WTC11 (cell line): ENCODE results near the gene GALNT3. TPM values are rescaled to one million over a fixed set of nuclear protein-coding genes. Genes with fewer than 3 reads are reported as not detected.

Experiments used
- ATAC-seq: fragments of 200-7000 bp; cut with Tn5 transposase; 2 replicates; pipeline ENCODE4 v1.10.0; 2021; ENCODE audit warnings: mild to moderate bottlenecking, moderate library complexity
- CTCF ChIA-PET: fragments of 300-600 bp; sonication (Branson Sonifier 250); formaldehyde crosslinking; loops from one replicate; lab custom pipeline; 2021; ENCODE audit warnings: antibody characterized with exemption; lab: Charles Lee
- POLR2A ChIA-PET: fragments of 350-600 bp; sonication (Branson Sonifier 250); formaldehyde crosslinking; loops from one replicate; lab custom pipeline; 2021; ENCODE audit warnings: antibody characterized with exemption; lab: Charles Lee
- DNase-seq: peaks from one replicate; pipeline ENCODE4 v3.0.0; 2021; ENCODE audit warnings: low spot score
- H3K27ac Mint-ChIP-seq: 2 replicates; pipeline ENCODE4 v1.8.0; 2021; ENCODE audit warnings: mixed read lengths
- H3K27me3 Mint-ChIP-seq: 2 replicates; pipeline ENCODE4 v1.8.0; 2021; ENCODE audit warnings: low read depth, mild to moderate bottlenecking, moderate library complexity, mixed read lengths
- H3K36me3 Mint-ChIP-seq: 2 replicates; pipeline ENCODE4 v1.8.0; 2021; ENCODE audit warnings: mixed read lengths
- H3K4me1 Mint-ChIP-seq: 2 replicates; pipeline ENCODE4 v1.8.0; 2022; ENCODE audit warnings: mixed read lengths
- H3K4me3 Mint-ChIP-seq: 2 replicates; pipeline ENCODE4 v1.8.0; 2021; ENCODE audit warnings: mild to moderate bottlenecking, moderate library complexity, mixed read lengths
- H3K9me3 Mint-ChIP-seq: 2 replicates; pipeline ENCODE4 v1.8.0; 2021; ENCODE audit warnings: mixed read lengths
- E2F1 ChIP-seq: sonication (generic); formaldehyde crosslinking; IDR thresholded peaks from 2 replicates; pipeline ENCODE4 v1.8.0; 2022; ENCODE audit warnings: mild to moderate bottlenecking, missing genetic modification reagents
- FOXJ3 ChIP-seq: sonication (generic); formaldehyde crosslinking; IDR thresholded peaks from 2 replicates; pipeline ENCODE4 v1.9.0; 2021; ENCODE audit warnings: missing genetic modification reagents, mild to moderate bottlenecking, borderline replicate concordance
- FOXP1 ChIP-seq: sonication (generic); formaldehyde crosslinking; IDR thresholded peaks from 2 replicates; pipeline ENCODE4 v1.8.0; 2022; ENCODE audit warnings: missing genetic modification reagents, mild to moderate bottlenecking, moderate library complexity, borderline replicate concordance
- MYBL2 ChIP-seq: sonication (generic); formaldehyde crosslinking; IDR thresholded peaks from 2 replicates; pipeline ENCODE4 v1.8.1; 2023; ENCODE audit warnings: mild to moderate bottlenecking, moderate library complexity, missing genetic modification reagents
- NFATC4 ChIP-seq: fragments of 250-450 bp; sonication (Bioruptor Pico); IDR thresholded peaks from 2 replicates; pipeline ENCODE4 v1.9.0; 2021; ENCODE audit warnings: mild to moderate bottlenecking
- OVOL2 ChIP-seq: fragments of 250-450 bp; sonication (Bioruptor Pico); IDR thresholded peaks from 2 replicates; pipeline ENCODE4 v1.9.0; 2021; ENCODE audit warnings: mild to moderate bottlenecking, borderline replicate concordance
- RORB ChIP-seq: fragments of 250-450 bp; sonication (Bioruptor Pico); IDR thresholded peaks from 2 replicates; pipeline ENCODE4 v1.9.0; 2021; ENCODE audit warnings: mild to moderate bottlenecking
- SMAD4 ChIP-seq: sonication (generic); formaldehyde crosslinking; IDR thresholded peaks from 2 replicates; pipeline ENCODE4 v1.8.0; 2022; ENCODE audit warnings: mild to moderate bottlenecking, missing genetic modification reagents
- SOX15 ChIP-seq: fragments of 250-450 bp; sonication (Bioruptor Pico); IDR thresholded peaks from 2 replicates; pipeline ENCODE4 v1.9.0; 2021; ENCODE audit warnings: mild to moderate bottlenecking
- TEAD1 ChIP-seq: sonication (generic); formaldehyde crosslinking; IDR thresholded peaks from 2 replicates; pipeline ENCODE4 v1.8.0; 2022; ENCODE audit warnings: mild to moderate bottlenecking, missing genetic modification reagents
- ZNF416 ChIP-seq: fragments of 250-450 bp; sonication (Bioruptor Pico); IDR thresholded peaks from 2 replicates; pipeline ENCODE4 v1.9.0; 2021; ENCODE audit warnings: mild to moderate bottlenecking, inconsistent platforms
- ZSCAN18 ChIP-seq: fragments of 250-450 bp; sonication (Bioruptor Pico); IDR thresholded peaks from 2 replicates; pipeline ENCODE4 v2.1.2; 2022; ENCODE audit warnings: mild to moderate bottlenecking, moderate library complexity
- total RNA-seq: library from RNA; stranded (reverse); gene quantifications from 3 replicates; pipeline ENCODE4 v1.2.3, GENCODE V29; 2021
- TF ChIP-seq, protein P1 (sequence below): sonication (generic); formaldehyde crosslinking; conservative IDR thresholded peaks from 2 replicates; pipeline ENCODE4 v1.8.1; 2022; ENCODE audit warnings: mild to moderate bottlenecking, missing genetic modification reagents
- TF ChIP-seq, protein P2 (sequence below): sonication (generic); formaldehyde crosslinking; IDR thresholded peaks from 2 replicates; pipeline ENCODE4 v1.8.1; 2022; ENCODE audit warnings: mild to moderate bottlenecking, missing genetic modification reagents, moderate library complexity, borderline replicate concordance
- TF ChIP-seq, protein P3 (sequence below): sonication (generic); formaldehyde crosslinking; IDR thresholded peaks from 2 replicates; pipeline ENCODE4 v1.8.1; 2023; ENCODE audit warnings: mild to moderate bottlenecking, missing genetic modification reagents, borderline replicate concordance
- TF ChIP-seq, protein P4 (sequence below): fragments of 250-450 bp; sonication (Bioruptor Pico); IDR thresholded peaks from 2 replicates; pipeline ENCODE4 v1.9.0; 2021; ENCODE audit warnings: mild to moderate bottlenecking, borderline replicate concordance
- TF ChIP-seq, protein P5 (sequence below): sonication (generic); formaldehyde crosslinking; IDR thresholded peaks from 2 replicates; pipeline ENCODE4 v1.8.0; 2022; ENCODE audit warnings: mild to moderate bottlenecking, missing genetic modification reagents
- TF ChIP-seq, protein P6 (sequence below): sonication (generic); formaldehyde crosslinking; IDR thresholded peaks from 2 replicates; pipeline ENCODE4 v1.8.1; 2023; ENCODE audit warnings: mild to moderate bottlenecking, missing genetic modification reagents, moderate library complexity

The GALNT3 gene
- total RNA-seq, 1 experiment from 2014 or later: 19.4 TPM

DNA sequence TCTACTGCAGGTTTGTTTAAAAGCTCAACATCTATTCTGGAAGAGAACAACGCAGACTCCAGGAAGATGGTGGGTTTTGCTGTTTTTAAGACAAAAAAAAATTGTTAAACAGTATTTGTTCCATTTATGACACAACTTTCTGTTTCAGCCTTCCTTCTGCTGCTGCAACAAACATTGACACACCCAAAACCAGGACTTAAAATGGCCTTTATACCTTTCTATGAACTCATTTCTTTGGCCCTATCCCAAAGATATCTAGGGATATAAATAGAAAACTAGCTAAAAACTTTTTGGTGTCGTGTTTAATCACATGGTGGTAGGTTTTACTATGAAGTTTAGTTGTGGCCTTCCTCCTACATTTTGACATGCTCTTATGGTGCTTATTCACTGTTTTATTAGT is 964 bp upstream of the GALNT3 start:
- ChIA-PET CTCF (interaction anchor here (1.0 to 3.9 kb wide), 7 partner anchors 13 to 333 kb away, joined by 3 to 19 read pairs (median 6); partner anchors contain the start of gene SCN1A), POLR2A (interaction anchor here (1.5 kb wide), 1 partner anchor 28 kb away, joined by 3 read pairs; no protein-coding TSS in a partner anchor)
- Mint-ChIP-seq H3K4me3 (peak overlapping the region; percentile 99), H3K9me3 (peaks cover 6% of the 10 kb centered on the region), H3K36me3 (peaks cover 10% of the 10 kb centered on the region; the same call in 1 of the 2 replicates), H3K4me1 (peaks cover 58% of the 10 kb centered on the region), H3K27ac (peak overlapping the region; percentile 48; the same call in 1 of the 2 replicates), H3K27me3 (peaks cover 2% of the 10 kb centered on the region)
- ATAC-seq (no peak), DNase-seq (no peak)
- TF ChIP-seq, protein P1, sequence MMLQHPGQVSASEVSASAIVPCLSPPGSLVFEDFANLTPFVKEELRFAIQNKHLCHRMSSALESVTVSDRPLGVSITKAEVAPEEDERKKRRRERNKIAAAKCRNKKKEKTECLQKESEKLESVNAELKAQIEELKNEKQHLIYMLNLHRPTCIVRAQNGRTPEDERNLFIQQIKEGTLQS (CRISPR knock-in tag): no peak
- TF ChIP-seq SOX15 (CRISPR knock-in tag) (no peak), SMAD4 (CRISPR knock-in tag) (no peak)

DNA sequence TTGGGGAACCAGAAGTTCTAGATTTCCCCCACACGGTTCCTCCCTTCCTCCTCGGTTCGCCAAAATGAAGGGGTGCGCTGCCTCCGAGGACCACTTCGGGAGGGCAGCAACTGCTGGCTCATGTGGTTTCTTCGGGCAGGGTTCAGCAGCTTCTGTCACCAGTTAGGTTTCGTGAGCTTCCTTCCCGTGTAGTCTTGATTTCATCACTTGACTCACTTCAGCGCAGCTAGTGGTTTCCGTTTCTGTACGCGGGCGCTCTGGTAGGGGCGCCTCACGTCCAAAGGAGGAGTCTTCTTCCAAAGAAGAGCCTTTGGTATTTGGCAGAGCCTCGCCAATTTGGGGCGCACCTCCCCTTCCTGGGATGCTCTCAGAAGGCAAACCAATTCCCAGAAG is 485 bp upstream of the GALNT3 start:
- H3K27ac Mint-ChIP-seq: peak overlapping the region; percentile 90

More for the DNA sequence above, 485 bp upstream of the GALNT3 start:
- DNase-seq (peak; percentile 43), ATAC-seq (peak; percentile 45)
- Mint-ChIP-seq H3K4me3 (peak overlapping the region; percentile 99), H3K27me3 (peaks cover 2% of the 10 kb centered on the region), H3K4me1 (peaks cover 63% of the 10 kb centered on the region), H3K9me3 (peaks cover under 1% of the 10 kb centered on the region), H3K36me3 (peaks cover 9% of the 10 kb centered on the region; the same call in 1 of the 2 replicates)
- ChIA-PET POLR2A (interaction anchor here (0.8 to 1.5 kb wide), 5 partner anchors 19 to 325 kb away, joined by 3 read pairs; partner anchors contain the start of gene CSRNP3), CTCF (interaction anchor here (0.7 to 3.9 kb wide), 10 partner anchors 12 to 501 kb away, joined by 3 to 19 read pairs (median 4); partner anchors contain the start of gene SCN1A)
- TF ChIP-seq RORB (CRISPR knock-in tag) (no peak), NFATC4 (CRISPR knock-in tag) (no peak), E2F1 (CRISPR knock-in tag) (no peak), ZSCAN18 (no peak), MYBL2 (CRISPR knock-in tag) (no peak), FOXP1 (CRISPR knock-in tag) (no peak), FOXJ3 (no peak), OVOL2 (CRISPR knock-in tag) (no peak), ZNF416 (CRISPR knock-in tag) (no peak), TEAD1 (CRISPR knock-in tag) (no peak)
- TF ChIP-seq, protein P2, sequence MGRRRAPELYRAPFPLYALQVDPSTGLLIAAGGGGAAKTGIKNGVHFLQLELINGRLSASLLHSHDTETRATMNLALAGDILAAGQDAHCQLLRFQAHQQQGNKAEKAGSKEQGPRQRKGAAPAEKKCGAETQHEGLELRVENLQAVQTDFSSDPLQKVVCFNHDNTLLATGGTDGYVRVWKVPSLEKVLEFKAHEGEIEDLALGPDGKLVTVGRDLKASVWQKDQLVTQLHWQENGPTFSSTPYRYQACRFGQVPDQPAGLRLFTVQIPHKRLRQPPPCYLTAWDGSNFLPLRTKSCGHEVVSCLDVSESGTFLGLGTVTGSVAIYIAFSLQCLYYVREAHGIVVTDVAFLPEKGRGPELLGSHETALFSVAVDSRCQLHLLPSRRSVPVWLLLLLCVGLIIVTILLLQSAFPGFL (CRISPR knock-in tag): no peak
- TF ChIP-seq, protein P3, sequence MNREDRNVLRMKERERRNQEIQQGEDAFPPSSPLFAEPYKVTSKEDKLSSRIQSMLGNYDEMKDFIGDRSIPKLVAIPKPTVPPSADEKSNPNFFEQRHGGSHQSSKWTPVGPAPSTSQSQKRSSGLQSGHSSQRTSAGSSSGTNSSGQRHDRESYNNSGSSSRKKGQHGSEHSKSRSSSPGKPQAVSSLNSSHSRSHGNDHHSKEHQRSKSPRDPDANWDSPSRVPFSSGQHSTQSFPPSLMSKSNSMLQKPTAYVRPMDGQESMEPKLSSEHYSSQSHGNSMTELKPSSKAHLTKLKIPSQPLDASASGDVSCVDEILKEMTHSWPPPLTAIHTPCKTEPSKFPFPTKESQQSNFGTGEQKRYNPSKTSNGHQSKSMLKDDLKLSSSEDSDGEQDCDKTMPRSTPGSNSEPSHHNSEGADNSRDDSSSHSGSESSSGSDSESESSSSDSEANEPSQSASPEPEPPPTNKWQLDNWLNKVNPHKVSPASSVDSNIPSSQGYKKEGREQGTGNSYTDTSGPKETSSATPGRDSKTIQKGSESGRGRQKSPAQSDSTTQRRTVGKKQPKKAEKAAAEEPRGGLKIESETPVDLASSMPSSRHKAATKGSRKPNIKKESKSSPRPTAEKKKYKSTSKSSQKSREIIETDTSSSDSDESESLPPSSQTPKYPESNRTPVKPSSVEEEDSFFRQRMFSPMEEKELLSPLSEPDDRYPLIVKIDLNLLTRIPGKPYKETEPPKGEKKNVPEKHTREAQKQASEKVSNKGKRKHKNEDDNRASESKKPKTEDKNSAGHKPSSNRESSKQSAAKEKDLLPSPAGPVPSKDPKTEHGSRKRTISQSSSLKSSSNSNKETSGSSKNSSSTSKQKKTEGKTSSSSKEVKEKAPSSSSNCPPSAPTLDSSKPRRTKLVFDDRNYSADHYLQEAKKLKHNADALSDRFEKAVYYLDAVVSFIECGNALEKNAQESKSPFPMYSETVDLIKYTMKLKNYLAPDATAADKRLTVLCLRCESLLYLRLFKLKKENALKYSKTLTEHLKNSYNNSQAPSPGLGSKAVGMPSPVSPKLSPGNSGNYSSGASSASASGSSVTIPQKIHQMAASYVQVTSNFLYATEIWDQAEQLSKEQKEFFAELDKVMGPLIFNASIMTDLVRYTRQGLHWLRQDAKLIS (CRISPR knock-in tag): no peak
- TF ChIP-seq, protein P4, sequence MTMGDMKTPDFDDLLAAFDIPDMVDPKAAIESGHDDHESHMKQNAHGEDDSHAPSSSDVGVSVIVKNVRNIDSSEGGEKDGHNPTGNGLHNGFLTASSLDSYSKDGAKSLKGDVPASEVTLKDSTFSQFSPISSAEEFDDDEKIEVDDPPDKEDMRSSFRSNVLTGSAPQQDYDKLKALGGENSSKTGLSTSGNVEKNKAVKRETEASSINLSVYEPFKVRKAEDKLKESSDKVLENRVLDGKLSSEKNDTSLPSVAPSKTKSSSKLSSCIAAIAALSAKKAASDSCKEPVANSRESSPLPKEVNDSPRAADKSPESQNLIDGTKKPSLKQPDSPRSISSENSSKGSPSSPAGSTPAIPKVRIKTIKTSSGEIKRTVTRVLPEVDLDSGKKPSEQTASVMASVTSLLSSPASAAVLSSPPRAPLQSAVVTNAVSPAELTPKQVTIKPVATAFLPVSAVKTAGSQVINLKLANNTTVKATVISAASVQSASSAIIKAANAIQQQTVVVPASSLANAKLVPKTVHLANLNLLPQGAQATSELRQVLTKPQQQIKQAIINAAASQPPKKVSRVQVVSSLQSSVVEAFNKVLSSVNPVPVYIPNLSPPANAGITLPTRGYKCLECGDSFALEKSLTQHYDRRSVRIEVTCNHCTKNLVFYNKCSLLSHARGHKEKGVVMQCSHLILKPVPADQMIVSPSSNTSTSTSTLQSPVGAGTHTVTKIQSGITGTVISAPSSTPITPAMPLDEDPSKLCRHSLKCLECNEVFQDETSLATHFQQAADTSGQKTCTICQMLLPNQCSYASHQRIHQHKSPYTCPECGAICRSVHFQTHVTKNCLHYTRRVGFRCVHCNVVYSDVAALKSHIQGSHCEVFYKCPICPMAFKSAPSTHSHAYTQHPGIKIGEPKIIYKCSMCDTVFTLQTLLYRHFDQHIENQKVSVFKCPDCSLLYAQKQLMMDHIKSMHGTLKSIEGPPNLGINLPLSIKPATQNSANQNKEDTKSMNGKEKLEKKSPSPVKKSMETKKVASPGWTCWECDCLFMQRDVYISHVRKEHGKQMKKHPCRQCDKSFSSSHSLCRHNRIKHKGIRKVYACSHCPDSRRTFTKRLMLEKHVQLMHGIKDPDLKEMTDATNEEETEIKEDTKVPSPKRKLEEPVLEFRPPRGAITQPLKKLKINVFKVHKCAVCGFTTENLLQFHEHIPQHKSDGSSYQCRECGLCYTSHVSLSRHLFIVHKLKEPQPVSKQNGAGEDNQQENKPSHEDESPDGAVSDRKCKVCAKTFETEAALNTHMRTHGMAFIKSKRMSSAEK (CRISPR knock-in tag): no peak
- TF ChIP-seq, protein P5, sequence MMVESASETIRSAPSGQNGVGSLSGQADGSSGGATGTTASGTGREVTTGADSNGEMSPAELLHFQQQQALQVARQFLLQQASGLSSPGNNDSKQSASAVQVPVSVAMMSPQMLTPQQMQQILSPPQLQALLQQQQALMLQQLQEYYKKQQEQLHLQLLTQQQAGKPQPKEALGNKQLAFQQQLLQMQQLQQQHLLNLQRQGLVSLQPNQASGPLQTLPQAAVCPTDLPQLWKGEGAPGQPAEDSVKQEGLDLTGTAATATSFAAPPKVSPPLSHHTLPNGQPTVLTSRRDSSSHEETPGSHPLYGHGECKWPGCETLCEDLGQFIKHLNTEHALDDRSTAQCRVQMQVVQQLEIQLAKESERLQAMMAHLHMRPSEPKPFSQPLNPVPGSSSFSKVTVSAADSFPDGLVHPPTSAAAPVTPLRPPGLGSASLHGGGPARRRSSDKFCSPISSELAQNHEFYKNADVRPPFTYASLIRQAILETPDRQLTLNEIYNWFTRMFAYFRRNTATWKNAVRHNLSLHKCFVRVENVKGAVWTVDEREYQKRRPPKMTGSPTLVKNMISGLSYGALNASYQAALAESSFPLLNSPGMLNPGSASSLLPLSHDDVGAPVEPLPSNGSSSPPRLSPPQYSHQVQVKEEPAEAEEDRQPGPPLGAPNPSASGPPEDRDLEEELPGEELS (CRISPR knock-in tag): no peak
- TF ChIP-seq, protein P6, sequence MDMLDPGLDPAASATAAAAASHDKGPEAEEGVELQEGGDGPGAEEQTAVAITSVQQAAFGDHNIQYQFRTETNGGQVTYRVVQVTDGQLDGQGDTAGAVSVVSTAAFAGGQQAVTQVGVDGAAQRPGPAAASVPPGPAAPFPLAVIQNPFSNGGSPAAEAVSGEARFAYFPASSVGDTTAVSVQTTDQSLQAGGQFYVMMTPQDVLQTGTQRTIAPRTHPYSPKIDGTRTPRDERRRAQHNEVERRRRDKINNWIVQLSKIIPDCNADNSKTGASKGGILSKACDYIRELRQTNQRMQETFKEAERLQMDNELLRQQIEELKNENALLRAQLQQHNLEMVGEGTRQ: no peak
